HepG2 (cell line): Measurements from ENCODE around the gene RBCK1. TPM values are rescaled to one million over a fixed set of nuclear protein-coding genes. Genes with fewer than 3 reads are reported as not detected.
A peak's percentile ranks its signal among the peaks of the same experiment; 100 is the strongest.

Experiments
- GRHL1 ChIP-seq: sonication (generic); formaldehyde crosslinking; conservative IDR thresholded peaks from 2 replicates; pipeline ENCODE4 v1.8.0; 2022; ENCODE audit warnings: missing genetic modification reagents
- NFKBIZ ChIP-seq: IDR thresholded peaks from 2 replicates; pipeline ENCODE4 v1.6.1; 2018; ENCODE audit warnings: missing genetic modification reagents, missing compliant biosample characterization
- NR2F2 ChIP-seq: IDR thresholded peaks from 2 replicates; pipeline ENCODE4 v1.6.1; 2012; ENCODE audit warnings: low read depth, inconsistent platforms, borderline replicate concordance
- ZBTB40 ChIP-seq, 2 experiments: fragments of 450-650 bp in 1 of 2; sonication (generic) in 1 of 2; formaldehyde crosslinking in 1 of 2; IDR thresholded peaks; 2 replicates each; pipeline versions ENCODE4 v1.6.1 to v1.8.0; 2016 to 2022; ENCODE audit warnings: antibody characterized with exemption in 1 of 2, mild to moderate bottlenecking in 1 of 2, missing genetic modification reagents in 1 of 2
- ZBTB8A ChIP-seq: sonication (generic); formaldehyde crosslinking; IDR thresholded peaks from 2 replicates; pipeline ENCODE4 v1.4.0; 2020; ENCODE audit warnings: mild to moderate bottlenecking, low read depth, missing genetic modification reagents, borderline replicate concordance
- ZNF280D ChIP-seq: sonication (generic); formaldehyde crosslinking; IDR thresholded peaks from 2 replicates; pipeline ENCODE4 v1.5.1; 2020; ENCODE audit warnings: mild to moderate bottlenecking, missing genetic modification reagents
- ZNF672 ChIP-seq: sonication (generic); formaldehyde crosslinking; IDR thresholded peaks from 2 replicates; pipeline ENCODE4 v1.8.1; 2022; ENCODE audit warnings: missing genetic modification reagents
- ZNF749 ChIP-seq: sonication (generic); formaldehyde crosslinking; IDR thresholded peaks from 2 replicates; pipeline ENCODE4 v1.8.0; 2022; ENCODE audit warnings: mild to moderate bottlenecking, missing genetic modification reagents, moderate library complexity, borderline replicate concordance
- polyA plus RNA-seq, 8 experiments: library from polyadenylated mRNA; depleted of rRNA in 3 of 8; stranded (reverse) in 7 of 8; unstranded in 1 of 8; fragments of >200 nt; fragmentation: Illumina TruSeq in 4 of 8; extraction: Trizol in 4 of 8; gene quantifications; 2 replicates each; pipeline versions ENCODE4 v1.2.1 to v1.2.3, GENCODE V29; 2011 to 2016; ENCODE audit warnings: low read depth in 4 of 8, missing spikeins in 1 of 8, mixed read lengths in 1 of 8; ENCODE audit not compliant: insufficient read depth in 1 of 8
- total RNA-seq, 5 experiments: library from RNA; depleted of rRNA; stranded (reverse); fragments of >200 nt; fragmentation: Illumina TruSeq; extraction: Trizol; gene quantifications; 2 replicates each; pipeline ENCODE4 v1.2.3, GENCODE V29; 2016; ENCODE audit warnings: low read depth in 1 of 5

RBCK1 gene
- total and polyA plus RNA-seq, 2 of the 13 experiments (the other 11 are each of a cell fraction or from before 2014, with no cell fraction given) = 149 to 215 TPM

GRCh38 chr20:462199-462991 lies 54.3 kb downstream of the RBCK1 start, which contains the start of gene TBC1D20 (continued):
- TF ChIP-seq ZBTB40 (IDR thresholded peaks at IDR 0.05) (no peak), ZBTB40 (CRISPR knock-in tag; IDR thresholded peaks at IDR 0.05) (no peak), ZBTB8A (CRISPR knock-in tag) (no peak), GRHL1 (CRISPR knock-in tag) (no peak), NFKBIZ (no peak), NR2F2 (no peak), ZNF280D (CRISPR knock-in tag) (no peak), ZNF749 (CRISPR knock-in tag) (peak; percentile 11; the same call in 1 of the 2 replicates), ZNF672 (CRISPR knock-in tag) (no peak)
- TF ChIP-seq, all 625 proteins: peak for 210
